Stimulated activated CD4-positive, alpha-beta T cell treated with anti-CD3 and anti-CD28 coated beads, Interleukin-1b, Interleukin-23, amount 100 ng/mL, for 48 hours (primary cell): ENCODE measurements around the gene ZNF346.
A peak's percentile ranks its signal among the peaks of the same experiment; 100 is the strongest.

Experiments
- DNase-seq: peaks from one replicate; pipeline ENCODE4 v3.0.0-alpha.2; 2020

The ZNF346 gene

DNA sequence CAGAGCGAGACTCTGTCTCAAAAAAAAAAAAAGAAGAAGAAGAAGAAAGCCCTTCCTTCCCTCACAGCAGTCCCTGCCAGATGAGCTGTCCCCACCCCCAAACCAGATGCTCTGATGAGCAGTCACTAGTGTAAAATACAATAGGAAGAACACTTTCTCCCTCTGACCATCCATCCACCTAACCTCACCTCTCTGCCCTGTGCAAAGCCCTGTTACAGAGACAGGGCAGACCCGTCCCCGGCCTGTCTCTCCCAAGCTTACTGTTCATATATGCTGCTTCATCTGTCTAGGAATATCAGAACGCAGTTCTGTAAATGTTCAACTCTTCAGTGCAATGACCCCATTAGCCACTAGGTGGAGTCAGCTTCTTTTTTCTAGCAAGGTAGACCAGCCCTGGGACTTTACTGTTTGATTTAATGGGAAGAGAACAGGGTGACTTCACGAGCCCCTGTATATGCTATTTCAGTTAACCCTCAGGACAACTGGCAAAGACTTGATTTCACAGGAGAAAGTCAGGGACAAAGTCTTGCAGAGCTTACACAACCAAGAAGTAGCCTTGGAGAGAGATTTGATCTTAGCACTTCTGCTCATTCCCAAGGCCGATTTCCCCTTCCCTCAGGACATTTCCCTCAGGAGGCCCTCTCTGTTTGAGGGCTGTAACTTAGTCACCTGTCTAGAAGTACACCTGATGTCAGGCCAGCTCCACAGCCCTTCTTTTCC lies 49.3 kb downstream of the ZNF346 start:
- peak; percentile 57 for DNase-seq

DNA sequence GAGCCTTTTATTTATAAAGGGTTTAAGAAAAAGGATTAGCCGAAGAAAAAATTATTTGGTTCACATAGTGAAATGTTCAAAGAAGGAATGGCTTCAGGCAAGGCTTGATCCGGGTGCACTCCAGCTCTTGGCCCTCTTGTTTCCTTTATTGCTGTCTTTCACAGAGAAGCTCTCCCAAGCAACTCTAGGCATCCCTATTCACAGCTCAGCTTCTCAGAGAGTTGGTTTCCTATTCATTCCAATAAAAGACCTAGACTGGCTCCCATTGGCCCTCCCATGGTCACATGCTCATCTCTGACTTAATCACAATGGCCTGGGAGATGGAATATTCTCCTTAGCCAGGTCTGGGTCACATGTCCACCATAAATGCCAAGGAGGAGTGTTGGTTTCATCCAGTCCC lies 54.8 kb downstream of the ZNF346 start:
- DNase-seq = no peak

DNA sequence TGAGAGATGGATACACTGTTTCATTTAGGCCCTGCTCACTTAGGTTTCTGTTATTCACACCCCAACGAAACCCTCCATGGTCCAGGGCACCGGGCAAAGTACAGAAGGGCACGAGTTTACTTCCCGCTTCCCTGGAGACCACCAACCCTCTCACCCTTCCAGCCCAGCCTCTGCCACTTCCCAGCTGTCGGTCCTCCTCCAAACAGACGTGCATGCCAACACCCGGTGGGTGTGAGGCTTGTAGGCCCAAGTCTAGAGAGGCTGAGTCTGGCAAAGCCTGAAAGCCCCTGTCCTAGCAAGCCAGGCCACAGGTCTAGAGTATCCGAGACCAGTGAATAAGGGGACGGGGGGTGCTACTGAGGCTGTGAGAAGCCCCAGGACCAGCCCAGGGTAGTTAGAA lies 57.1 kb downstream of the ZNF346 start:
- DNase-seq = no peak

DNA sequence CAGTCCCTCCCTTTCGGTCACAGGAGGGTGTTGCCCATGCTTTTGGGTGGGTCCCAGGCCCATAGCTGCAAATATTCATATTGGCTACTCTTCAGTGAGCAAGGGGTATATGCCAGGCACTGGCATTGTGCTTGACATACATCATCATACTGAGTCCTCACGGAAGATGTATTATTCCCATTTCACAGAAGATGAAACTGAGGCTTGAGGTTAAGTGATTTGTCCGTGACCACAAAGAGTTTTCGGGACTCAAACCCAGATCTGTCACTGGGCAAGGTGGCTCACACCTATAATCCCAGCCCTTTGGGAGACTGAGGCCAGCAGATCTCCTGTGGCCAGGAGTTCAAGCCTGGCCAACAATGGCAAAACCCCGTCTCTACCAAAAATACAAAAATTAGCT lies 57.8 kb downstream of the ZNF346 start:
- no peak for DNase-seq

DNA sequence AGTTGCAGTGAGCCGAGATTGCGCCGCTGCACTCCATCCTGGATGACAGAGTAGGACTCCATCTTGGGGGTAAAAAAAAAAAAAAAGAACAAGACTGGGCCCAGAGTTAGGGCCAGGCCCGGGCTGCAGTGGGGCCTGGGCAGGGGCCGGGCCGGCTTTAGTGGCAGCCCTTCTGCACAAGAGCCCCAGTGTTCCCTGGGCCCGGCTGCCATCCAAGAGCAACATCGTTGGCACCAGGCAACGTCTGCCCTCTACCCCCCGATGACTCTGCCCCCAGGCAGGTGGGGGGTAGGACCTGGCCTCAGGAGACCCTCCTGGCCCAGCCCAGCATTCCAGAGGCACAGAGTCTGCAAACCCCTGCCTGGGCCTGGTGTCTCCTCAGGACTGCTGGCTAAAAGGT lies 59.4 kb downstream of the ZNF346 start:
- no peak for DNase-seq

DNA sequence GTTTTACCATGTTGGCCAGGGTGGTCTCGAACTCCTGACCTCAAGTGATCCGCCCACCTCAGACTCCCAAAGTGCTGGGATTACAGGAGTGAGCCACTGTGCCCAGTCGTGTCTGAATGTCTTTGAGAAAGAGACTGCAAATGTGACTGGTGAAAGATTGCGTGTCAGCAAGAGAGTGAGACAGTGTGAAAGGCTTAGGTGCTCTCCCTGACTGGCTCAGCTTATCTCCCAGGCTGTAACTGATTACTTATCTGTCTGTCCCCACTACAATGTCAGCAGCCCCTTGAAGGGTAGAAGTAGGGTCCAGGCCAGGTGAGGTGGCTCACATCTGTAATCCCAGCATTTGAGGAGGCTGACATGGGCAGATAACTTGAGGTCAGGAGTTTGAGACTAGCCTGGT lies 60.9 kb downstream of the ZNF346 start:
- no peak for DNase-seq

DNA sequence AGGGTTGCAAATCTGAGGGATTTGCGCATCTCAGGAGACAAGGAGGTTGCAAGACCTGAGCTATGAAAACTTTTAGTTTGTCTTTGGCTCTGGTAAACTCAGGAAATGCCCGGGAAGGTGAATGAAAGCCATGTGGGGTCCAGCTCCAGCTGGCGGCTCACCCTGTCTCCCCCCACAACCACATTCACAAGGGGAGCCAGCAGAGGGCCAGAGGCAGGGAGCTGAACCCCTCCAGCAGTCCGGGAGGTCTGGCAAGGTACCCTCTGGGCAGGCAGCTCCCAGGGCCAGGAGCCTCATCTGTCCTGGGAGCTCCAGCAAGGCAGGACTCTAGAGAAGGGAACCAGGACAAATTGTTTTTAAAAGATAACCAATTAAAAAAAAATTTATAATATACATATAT lies 61.7 kb downstream of the ZNF346 start:
- DNase-seq = no peak

DNA sequence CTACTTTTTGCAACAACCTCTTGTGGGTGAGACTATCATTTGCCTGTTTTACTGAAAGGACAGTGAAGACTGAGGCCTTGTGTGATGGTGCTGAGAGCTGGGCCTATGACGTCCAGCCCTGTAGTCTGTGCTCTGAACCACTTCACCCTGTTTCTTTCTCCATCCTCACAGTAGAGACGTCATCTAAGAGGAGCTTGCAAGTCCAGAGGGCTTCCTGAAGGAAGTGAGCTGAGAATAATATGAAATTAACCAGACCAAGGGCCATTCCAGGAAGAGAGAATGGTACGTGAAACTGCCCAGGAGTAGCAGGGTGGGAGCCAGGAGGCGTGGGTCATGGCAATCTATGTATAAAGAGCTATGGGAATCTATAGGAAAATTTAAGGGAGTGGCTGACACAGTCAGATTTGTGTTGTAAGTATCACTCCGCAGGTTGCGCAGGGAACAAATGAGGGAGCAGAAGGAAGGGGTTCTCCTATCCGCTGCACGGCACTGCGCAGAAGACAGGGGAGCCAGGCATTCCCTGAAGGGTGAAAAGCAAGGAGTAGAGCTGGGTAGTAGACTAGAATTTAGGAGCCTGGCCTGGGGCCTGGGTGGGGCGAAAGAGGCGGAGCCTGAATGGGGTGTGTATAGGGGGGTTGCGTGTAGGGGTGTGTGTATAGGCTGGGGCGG lies 63.6 kb downstream of the ZNF346 start:
- DNase-seq = no peak

DNA sequence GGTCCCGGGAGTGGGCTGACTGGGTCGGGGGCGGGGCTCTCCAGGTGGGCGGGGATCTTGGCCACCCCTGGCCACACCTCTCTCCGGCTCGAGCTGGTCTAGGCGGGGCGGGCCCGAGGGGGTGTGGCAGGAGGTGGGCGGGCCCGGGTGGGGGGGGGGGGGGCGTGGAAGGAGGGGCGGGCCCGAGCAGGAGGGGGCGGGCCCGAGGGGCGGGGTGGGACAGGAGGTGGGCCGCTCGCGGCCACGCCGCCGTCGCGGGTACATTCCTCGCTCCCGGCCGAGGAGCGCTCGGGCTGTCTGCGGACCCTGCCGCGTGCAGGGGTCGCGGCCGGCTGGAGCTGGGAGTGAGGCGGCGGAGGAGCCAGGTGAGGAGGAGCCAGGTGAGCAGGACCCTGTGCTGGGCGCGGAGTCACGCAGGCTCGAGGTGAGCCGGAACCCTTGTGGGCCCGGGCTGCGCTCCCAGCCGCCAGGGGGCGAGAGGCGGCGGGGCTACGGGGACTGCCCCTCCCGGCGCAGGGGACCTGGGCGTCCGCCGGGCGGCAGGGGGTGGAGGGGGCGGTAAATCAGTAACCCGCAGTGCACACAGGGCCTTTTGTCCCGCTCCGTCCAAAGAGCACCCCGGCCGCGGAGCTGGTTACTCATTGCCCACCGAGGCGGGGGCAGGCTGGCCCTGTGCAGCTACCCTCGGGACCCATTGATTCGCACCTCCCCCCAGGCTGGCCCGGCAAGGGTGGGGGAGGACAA lies 64.3 kb downstream of the ZNF346 start, which contains the start of gene FGFR4:
Gene FGFR4 (plus strand): TSS at position 262 of the 744 bp plus-strand sequence. CDS start 2,688 bp downstream, outside the sequence.
- DNase-seq = peak; percentile 66

DNA sequence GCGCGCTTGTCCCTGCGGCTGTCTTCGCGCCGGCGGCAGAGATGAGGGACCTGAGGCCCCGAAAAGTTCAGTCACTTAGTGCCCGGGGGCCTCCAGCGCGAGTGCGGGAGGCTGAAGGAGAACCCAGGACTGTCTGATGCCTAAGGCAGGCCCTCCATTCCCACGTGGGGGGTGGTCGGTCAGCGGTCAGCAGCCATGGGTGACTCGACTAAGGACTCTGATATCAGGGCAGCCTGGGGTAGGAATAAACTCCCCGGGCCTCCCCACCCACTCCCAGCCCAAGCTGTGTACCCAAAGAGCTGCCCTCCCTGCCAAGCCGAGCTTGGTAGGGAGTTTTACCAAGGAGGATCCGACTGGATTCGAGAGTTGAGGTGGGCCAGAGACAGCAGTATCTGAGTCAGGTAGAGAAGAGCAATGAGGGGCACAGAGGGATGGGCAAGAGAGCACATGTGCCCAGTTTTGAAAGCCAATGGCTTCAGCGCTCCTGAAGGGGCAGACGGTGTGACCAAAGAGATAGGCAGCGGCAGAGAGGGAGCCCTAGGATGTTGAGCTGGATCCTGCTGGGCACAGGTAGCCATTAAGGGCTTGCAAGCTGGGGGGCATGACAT lies 65.0 kb downstream of the ZNF346 start:
- DNase-seq = no peak

DNA sequence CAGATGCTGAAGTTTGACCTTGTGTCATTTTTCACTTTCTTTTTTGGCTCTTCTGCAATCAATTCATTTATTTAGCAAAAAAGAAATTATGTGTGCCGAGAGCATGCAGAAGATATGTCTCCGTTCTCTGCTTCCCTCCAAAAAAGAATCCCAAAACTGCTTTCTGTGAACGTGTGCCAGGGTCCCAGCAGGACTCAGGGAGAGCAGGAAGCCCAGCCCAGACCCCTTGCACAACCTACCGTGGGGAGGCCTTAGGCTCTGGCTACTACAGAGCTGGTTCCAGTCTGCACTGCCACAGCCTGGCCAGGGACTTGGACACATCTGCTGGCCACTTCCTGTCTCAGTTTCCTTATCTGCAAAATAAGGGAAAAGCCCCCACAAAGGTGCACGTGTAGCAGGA lies 66.6 kb downstream of the ZNF346 start:
- no peak for DNase-seq

DNA sequence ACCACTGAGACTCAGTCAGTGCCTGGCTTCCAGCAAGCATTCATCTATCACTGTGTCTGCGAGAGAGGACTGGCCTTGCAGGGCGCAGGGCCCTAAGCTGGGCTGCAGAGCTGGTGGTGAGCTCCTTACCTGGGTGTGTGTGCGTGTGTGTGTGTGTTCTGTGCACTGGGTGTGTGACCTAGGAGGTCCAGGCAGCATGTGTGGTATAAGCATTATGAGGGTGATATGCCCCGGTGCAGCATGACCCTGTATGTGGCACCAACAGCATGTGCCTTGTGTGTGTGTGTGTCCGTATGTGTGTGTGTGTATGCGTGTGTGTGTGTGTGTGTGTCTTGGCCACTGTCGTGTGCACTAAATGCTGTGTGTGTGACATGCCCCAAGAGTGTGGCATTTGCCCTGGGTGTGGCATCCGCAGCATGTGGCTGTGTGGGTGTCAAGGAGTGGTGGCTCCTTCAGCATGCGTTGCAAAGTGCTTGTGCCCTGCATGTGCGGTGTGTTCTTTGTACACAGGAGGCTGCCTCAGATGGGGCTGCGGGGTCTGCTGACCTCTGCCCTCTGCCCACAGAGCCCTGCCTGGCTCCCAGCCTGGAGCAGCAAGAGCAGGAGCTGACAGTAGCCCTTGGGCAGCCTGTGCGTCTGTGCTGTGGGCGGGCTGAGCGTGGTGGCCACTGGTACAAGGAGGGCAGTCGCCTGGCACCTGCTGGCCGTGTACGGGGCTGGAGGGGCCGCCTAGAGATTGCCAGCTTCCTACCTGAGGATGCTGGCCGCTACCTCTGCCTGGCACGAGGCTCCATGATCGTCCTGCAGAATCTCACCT lies 67.5 kb downstream of the ZNF346 start:
- DNase-seq = no peak

DNA sequence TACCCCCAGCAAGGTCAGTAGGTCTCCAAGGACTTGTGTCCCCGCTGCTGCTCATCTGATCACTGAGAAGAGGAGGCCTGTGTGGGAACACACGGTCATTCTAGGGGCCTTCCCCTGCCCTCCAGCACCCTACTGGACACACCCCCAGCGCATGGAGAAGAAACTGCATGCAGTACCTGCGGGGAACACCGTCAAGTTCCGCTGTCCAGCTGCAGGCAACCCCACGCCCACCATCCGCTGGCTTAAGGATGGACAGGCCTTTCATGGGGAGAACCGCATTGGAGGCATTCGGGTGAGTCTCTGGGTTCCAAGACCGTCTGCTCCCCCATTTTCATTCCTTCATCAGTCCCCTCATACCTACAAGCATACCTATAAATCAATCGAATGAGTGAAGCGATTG lies 68.3 kb downstream of the ZNF346 start:
- DNase-seq = no peak

DNA sequence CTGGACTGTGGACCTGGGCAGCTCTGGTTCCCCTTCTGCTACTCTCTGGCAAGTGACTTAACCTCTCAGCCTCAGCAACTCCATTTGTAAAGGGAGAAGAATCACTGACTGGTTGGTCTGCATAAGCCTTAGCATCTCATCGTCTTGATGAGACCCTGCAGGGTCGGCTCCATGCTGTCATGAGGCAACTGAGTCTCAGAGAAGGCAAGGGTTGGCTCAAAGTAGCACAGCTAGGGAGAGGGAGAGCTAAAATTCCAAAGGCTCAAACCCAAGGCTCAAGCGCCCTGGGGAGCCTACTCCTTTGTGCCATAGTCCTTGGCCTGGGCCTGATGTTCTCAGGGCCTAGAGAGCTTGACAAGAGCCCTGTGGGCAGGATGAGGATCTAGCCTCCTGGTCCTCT lies 68.7 kb downstream of the ZNF346 start:
- no peak for DNase-seq

DNA sequence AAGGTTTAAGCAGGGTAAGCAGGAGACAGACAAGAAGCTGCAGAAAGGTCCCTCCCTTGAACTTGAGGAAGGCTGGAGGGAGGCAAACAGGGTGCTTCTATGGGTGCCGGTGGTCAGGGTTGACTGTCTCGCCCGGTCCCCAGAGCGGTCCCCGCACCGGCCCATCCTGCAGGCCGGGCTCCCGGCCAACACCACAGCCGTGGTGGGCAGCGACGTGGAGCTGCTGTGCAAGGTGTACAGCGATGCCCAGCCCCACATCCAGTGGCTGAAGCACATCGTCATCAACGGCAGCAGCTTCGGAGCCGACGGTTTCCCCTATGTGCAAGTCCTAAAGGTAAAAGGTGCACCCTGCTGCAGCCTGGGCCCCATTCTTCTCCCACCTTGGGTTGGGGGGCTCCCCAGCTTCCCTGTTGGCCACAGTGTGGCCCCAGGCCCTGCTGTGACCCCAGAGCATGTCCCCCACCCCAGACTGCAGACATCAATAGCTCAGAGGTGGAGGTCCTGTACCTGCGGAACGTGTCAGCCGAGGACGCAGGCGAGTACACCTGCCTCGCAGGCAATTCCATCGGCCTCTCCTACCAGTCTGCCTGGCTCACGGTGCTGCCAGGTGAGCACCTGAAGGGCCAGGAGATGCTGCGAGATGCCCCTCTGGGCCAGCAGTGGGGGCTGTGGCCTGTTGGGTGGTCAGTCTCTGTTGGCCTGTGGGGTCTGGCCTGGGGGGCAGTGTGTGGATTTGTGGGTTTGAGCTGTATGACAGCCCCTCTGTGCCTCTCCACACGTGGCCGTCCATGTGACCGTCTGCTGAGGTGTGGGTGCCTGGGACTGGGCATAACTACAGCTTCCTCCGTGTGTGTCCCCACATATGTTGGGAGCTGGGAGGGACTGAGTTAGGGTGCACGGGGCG lies 69.9 kb downstream of the ZNF346 start:
- no peak for DNase-seq

DNA sequence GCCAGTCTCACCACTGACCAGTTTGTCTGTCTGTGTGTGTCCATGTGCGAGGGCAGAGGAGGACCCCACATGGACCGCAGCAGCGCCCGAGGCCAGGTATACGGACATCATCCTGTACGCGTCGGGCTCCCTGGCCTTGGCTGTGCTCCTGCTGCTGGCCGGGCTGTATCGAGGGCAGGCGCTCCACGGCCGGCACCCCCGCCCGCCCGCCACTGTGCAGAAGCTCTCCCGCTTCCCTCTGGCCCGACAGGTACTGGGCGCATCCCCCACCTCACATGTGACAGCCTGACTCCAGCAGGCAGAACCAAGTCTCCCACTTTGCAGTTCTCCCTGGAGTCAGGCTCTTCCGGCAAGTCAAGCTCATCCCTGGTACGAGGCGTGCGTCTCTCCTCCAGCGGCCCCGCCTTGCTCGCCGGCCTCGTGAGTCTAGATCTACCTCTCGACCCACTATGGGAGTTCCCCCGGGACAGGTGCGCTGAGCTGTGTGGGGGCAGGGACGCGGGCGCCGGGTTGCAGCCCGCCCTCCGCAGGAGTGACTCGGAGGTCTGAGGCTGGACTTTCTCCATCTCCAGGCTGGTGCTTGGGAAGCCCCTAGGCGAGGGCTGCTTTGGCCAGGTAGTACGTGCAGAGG lies 70.7 kb downstream of the ZNF346 start:
- DNase-seq = no peak

DNA sequence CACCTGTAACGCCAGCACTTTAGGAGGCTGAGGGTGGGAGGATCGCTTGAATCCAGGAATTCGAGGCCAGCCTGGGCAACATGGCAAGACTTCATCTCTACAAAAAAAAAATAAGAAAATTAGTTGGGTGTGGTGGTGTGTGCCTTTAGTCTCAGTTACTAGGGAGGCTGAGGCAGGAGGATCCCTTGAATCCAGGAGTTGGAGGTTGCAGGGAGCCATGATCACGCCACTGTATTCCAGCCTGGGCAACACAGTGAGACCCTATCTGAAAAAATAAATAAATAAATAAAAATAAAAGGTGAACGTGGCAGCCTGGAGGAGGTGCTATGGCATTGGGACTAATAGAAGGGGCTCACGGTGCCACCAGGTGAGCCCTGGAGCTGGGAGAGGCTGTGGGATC lies 71.3 kb downstream of the ZNF346 start:
- no peak for DNase-seq

DNA sequence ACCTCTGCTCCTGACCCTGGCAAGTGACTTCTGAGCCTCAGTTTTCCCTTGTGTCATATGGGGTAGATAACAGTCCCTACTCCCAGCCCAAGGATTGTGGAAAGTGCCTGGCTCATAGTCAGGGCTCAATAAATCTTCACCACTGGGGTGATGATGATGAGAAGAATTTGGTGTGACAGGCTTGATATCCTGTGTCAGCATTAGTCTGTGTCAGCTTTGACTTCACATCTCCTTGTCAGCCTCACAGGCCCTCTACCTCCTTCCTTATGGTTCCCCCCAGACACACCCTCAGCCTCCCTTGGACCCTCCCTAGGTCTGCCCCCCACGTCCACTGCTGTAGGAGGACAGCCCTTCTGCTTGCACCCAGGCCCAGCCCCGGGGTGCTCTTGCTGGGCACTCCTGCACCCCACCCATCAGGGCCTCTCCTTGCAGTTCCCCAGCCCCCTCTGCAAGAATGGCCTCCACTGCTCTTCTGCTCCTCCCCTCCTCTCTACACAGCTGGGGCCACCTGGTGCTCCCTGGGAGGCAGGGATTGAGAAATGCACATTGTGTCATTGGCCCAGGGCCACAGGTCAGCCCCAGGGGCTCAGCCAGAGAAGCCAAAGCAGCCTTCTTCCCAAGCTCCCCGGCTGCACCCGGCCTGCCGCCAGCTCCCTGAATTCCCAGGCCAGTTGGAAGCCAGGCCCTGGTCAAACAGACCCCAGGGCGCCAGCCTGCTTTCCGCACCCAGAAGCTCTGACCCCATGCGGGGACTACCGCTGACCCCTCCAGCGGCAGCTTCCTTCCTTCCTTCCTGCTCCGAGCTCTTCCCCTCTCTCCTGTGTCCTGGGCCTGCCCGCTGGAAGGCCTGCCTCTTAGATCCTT lies 72.0 kb downstream of the ZNF346 start:
- no peak for DNase-seq

DNA sequence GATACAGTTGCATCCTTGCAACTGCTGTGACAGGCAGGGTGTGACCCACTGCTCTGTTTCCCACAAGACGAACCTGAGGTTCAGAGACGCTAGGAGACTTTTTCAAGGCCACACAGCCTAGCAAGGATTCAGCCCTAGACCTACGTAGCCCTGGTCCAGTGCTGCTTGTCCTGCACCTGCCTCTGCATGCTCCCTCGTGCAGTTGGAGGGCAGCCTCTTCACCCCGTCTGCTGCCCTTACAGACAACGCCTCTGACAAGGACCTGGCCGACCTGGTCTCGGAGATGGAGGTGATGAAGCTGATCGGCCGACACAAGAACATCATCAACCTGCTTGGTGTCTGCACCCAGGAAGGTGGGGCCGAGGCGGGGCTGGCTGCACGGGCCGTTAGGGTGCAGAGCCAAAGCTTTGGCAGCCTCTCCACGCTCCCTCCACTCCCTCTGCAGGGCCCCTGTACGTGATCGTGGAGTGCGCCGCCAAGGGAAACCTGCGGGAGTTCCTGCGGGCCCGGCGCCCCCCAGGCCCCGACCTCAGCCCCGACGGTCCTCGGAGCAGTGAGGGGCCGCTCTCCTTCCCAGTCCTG lies 72.7 kb downstream of the ZNF346 start:
- no peak for DNase-seq
